Epidermal melanocyte (primary cell): ENCODE data around the gene ROBO2.

Experiments used
- DNase-seq: peaks from one replicate; pipeline ENCODE4 v3.0.0; 2011; ENCODE audit warnings: low spot score; ENCODE audit not compliant: insufficient read length

Gene ROBO2

DNA sequence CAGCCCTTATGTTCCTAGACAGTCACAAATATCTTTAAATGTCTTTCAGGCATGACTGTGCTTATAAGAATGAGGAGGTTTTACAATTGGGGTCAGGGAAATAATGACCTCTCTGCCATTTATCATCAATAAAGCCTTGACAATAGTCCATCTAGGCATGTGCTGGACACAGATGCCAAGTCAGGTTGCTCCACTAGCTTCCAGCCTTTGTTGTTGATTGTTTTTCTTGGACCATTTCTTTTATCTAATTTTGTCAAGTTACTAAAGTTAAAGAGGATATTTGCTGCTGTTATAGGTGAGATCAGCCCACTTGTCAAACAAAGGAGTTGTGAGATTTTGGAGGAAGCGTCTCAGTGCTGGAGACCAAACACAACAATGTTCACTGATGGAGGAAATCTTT is 628.0 kb downstream of the ROBO2 start:
- no peak for DNase-seq

DNA sequence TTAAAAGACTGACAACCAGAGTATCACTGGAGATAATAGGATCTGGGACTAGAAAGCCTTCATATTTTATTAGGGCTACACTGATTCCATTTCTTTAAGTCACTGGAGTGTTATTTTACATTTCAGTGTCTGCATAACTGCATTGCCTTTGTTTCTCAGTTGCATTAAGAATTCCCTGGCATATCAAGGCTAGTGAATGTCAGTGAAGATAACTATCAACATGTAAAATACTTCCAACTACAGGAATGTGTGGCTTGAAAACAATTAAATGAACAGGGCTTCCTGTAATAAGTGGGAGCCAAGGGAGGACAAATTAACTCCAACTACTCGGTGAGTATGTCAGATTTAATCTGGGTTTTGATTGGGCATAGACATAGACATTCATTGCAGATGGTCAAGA is 628.5 kb downstream of the ROBO2 start:
- DNase-seq: no peak

DNA sequence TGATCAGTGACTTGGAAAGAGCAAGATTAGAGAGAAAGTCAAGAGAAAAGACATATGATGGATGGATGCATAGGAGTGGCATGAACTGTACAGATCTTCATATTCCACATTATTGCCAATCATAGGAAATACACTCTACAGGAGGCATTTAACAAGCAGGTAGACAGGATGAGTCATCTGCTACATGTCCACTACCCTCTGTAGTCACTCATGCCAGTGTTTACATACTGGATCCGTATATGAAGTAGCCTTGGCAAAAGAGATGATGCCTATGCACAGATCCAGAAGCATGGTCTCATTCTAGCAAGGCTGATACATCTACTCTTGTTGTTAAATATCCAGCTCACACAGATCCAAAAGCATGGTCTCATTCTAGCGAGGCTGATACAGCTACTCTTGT is 632.1 kb downstream of the ROBO2 start:
- no peak for DNase-seq

DNA sequence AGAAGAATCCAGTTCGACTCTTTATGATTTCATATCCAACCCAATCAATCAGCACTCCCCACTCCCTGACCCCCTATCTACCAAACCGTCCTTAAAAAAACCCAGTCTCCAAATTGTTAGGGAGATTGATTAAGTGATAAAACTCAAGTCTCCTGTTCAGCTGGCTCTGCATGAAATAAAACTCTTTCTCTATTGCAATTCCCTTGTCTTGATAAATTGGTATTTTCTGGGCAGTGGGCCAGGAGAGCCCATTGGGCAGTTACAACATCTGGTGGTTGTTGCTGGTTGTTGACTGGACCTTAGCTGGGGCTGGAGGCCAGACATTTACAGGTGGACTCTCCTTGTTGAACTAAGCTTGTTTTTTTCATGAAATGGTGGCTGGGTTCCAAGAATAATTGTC is 642.3 kb downstream of the ROBO2 start:
- no peak for DNase-seq

DNA sequence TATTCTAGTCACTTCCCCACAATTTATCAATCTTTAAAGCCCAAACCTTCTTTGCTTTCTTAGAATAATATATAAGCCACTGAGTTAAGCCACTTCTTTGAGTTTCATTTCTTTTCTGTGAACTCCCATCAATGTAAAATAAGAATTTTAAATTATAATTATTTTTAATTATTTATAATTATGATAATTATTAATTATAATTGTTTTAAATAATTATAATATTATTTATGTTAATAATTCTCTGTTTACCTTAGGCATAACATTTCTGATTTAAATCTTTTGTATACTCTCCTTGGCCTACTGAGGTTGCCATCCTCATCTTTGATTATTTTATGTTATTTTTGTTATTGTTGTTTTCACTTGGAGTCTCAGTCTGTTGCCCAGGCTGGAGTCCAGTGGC is 644.2 kb downstream of the ROBO2 start:
- DNase-seq: no peak

DNA sequence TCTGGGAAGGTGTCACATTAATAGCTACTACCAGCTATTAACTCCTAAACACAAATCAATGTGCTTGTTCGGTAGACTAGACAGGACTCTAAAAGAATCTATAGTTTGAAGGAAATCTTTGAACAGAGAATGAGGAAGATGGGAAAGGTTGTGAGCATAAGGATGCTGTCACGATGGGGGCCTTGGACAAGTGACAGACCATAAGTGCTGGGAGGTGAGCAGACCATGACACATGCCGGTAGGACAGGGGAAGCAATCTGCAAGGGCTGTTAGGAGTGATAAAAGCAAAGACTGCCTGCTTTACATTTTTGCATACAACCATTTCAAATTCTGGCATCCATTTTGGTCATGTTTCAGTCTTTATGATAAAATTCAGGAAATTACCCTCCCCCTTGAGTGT is 645.8 kb downstream of the ROBO2 start:
- DNase-seq: no peak

DNA sequence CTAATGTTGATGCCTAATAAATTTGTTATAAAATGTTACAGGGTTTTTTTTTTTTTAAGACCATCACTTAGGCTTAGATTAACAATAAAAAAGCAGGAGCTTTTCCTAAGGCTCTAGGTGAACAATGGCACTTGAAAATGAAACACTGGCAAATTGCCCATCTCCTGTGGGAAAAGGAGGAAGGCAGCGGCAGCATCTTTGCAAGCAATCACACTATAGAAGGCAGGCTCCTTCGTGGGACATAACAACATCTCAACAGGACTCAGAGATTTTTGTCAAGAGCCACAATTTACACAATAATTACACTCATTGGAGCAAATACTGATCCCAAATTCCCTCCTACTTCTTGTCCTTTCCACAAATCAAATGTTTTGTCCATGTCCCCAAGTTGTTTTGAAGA is 646.7 kb downstream of the ROBO2 start:
- DNase-seq: no peak

DNA sequence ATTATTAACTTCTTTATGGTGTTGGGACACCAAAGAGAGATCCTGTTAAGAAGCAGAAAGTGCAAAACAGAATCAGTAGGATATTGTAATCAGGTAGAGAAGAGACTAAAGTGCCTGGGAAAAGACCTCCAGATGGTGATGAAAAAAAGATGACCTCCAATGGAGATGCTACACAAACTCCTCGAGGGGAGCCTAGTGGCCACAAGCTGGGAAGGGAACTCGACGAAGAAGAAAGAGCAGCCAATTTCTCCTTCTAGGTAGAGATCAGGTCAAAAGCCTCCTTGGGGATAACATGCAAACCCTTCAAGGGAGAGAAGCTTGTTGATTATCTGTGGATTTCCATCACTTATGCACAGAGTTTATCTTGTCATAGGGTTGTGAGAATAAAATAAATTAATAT is 647.6 kb downstream of the ROBO2 start:
- no peak for DNase-seq

DNA sequence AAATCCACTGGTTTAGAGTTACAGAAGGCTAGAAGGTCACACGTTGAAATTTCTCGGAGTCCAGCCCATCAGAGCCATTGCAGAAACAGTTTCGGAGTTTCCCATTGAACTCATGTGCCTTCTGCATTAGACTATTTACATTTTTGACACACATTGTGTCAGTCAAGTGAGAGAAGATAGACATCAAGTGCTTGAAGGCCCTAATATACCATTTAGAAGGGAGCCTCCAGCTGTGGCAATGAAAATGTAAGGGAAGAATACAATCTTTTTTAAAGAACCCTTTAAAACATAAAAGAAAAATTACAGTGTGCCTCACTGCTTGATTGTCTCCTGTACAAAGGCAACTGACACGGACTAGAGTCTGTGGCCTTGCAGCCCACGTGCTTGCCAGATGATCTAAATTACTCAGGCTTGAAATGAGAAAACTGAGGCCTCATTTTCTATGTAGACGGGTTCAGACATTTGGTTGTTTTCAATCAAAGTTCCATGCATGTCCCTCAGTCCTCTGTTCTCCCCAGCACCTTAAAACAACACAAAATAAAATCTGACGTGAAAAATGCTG is 650.5 kb downstream of the ROBO2 start:
- no peak for DNase-seq

DNA sequence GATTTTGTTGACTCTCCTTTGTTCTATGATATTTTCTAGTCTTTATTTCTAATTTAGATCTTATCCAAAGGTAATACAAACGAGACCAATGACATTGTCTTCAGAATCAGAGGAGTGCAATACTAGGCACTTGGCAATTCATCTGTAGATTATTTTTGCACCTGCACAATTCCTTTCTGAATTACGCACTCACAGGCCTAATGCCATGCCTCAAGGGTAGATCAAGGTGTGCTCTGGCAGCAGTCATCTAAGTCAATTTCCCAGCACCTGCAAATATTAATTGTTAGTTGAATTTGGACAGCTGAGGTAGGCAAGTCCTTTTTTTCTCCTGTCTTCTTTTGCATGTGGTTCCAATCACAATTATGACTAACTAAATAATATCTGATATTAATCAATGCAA is 653.2 kb downstream of the ROBO2 start:
- no peak for DNase-seq

DNA sequence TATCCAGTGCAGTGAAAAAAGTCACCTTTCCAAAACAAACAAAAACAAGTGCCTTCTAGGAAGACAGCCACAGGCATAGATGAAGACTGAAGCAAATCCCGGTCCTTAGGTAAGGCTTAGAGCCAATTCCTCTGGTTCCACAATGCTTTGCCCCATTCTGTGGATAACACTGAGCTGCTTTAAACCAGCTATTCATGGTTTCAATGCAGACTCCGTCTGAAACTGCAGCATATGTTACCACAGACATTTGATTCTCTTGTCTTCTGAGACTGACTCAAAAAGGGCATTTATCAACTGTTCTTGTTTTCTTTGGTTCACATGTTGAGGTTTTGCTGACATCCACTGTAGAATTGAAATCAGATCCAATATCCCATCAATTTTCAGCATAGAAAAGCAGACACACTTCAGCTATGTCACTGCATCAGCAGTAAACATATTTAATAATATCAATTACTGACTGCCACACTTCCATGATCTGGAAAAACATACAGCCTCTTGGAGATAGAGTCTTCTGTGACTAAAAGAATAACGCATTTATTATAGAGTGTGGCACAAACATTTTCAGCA is 659.3 kb downstream of the ROBO2 start:
- DNase-seq: no peak
